Measurements from ENCODE around the gene ADNP.
"Not testable (repeated sequence)": the region's sequence is repeated elsewhere in the genome, so short reads cannot be mapped to it uniquely, and the experiment has no call there.

Gene ADNP

GRCh38 chr20:50886184-50886790 lies 45.0 kb downstream of the ADNP start:
- Histone ChIP-seq H3K4me2 (no peak overlapping the region), H3K27me3 (no peaks in the 10 kb centered on the region), H3K27ac (no peak overlapping the region), H4K20me1 (peaks cover 83% of the 10 kb centered on the region), H3K9ac (no peak overlapping the region), H3K9me3 (peaks cover 6% of the 10 kb centered on the region; the same call in 1 of the 2 replicates), H3K4me3 (no peak overlapping the region), H3K36me3 (peaks cover 87% of the 10 kb centered on the region), H3K4me1 (peaks cover 15% of the 10 kb centered on the region; the same call in 1 of the 2 replicates)
- no peak for TF ChIP-seq Cebpa-rat (IDR thresholded peaks at IDR 0.05)

GRCh38 chr20:50885781-50886180 lies 45.5 kb downstream of the ADNP start:
- Histone ChIP-seq H3K9ac (no peak overlapping the region), H4K20me1 (peaks cover 78% of the 10 kb centered on the region), H3K4me2 (no peak overlapping the region), H3K4me1 (peaks cover 11% of the 10 kb centered on the region; the same call in 1 of the 2 replicates), H3K27me3 (no peaks in the 10 kb centered on the region), H3K4me3 (no peak overlapping the region), H3K9me3 (peaks cover 6% of the 10 kb centered on the region; the same call in 1 of the 2 replicates), H3K27ac (no peak overlapping the region), H3K36me3 (peaks cover 85% of the 10 kb centered on the region)
- TF ChIP-seq Cebpa-rat (IDR thresholded peaks at IDR 0.05), result no peak

- peaks cover 71% of the 10 kb centered on the region for H4K20me1 ChIP-seq
- no peaks in the 10 kb centered on the region for H3K27me3 ChIP-seq
- no peak overlapping the region for H3K4me2 ChIP-seq
- peaks cover 10% of the 10 kb centered on the region; the same call in 1 of the 2 replicates for H3K4me1 ChIP-seq
- H3K27ac ChIP-seq, result no peak overlapping the region
- H3K9me3 ChIP-seq, result peaks cover 6% of the 10 kb centered on the region; the same call in 1 of the 2 replicates
- no peak overlapping the region for H3K9ac ChIP-seq
- no peak for TF ChIP-seq Cebpa-rat (IDR thresholded peaks at IDR 0.05)
- no peak overlapping the region for H3K4me3 ChIP-seq
- peaks cover 85% of the 10 kb centered on the region for H3K36me3 ChIP-seq
Measured at GRCh38 chr20:50885068-50885467, 46.2 kb downstream of the ADNP start.

GRCh38 chr20:50883856-50884255 lies 47.4 kb downstream of the ADNP start:
- H3K27me3 ChIP-seq, result no peaks in the 10 kb centered on the region
- H3K4me2 ChIP-seq, result no peak overlapping the region
- H3K9ac ChIP-seq, result no peak overlapping the region
- no peak overlapping the region for H3K27ac ChIP-seq
- peaks cover 59% of the 10 kb centered on the region for H4K20me1 ChIP-seq
- peaks cover 6% of the 10 kb centered on the region; the same call in 1 of the 2 replicates for H3K9me3 ChIP-seq
- H3K4me3 ChIP-seq, result no peak overlapping the region
- TF ChIP-seq Cebpa-rat (IDR thresholded peaks at IDR 0.05), result no peak
- peaks cover 85% of the 10 kb centered on the region for H3K36me3 ChIP-seq
- no peaks in the 10 kb centered on the region for H3K4me1 ChIP-seq

- H3K4me1 ChIP-seq, H3K4me3 ChIP-seq, H3K9me3 ChIP-seq, H3K9ac ChIP-seq, H3K4me2 ChIP-seq, H3K27me3 ChIP-seq, H3K27ac ChIP-seq: not testable (repeated sequence)
- peaks cover 86% of the 10 kb centered on the region for H3K36me3 ChIP-seq
- peaks cover 39% of the 10 kb centered on the region for H4K20me1 ChIP-seq
Measured at GRCh38 chr20:50881759-50882424, 49.3 kb downstream of the ADNP start.

- Histone ChIP-seq H3K9ac (no peak overlapping the region), H3K9me3 (peaks cover 6% of the 10 kb centered on the region; the same call in 1 of the 2 replicates), H3K4me3 (no peak overlapping the region), H3K27ac (no peak overlapping the region), H3K27me3 (no peaks in the 10 kb centered on the region), H4K20me1 (peaks cover 19% of the 10 kb centered on the region; the same call in 1 of the 2 replicates), H3K4me1 (peaks cover 2% of the 10 kb centered on the region; the same call in 1 of the 2 replicates), H3K4me2 (no peak overlapping the region), H3K36me3 (peaks cover 88% of the 10 kb centered on the region)
- TF ChIP-seq Cebpa-rat (IDR thresholded peaks at IDR 0.05), result no peak
Measured at GRCh38 chr20:50879649-50880550, 51.3 kb downstream of the ADNP start.

GRCh38 chr20:50877232-50877743 lies 53.9 kb downstream of the ADNP start:
- H3K4me3 ChIP-seq, result no peak overlapping the region
- H4K20me1 ChIP-seq, result no peaks in the 10 kb centered on the region
- H3K27me3 ChIP-seq, result no peaks in the 10 kb centered on the region
- no peaks in the 10 kb centered on the region for H3K9me3 ChIP-seq
- peaks cover 78% of the 10 kb centered on the region for H3K36me3 ChIP-seq
- H3K4me2 ChIP-seq, result no peak overlapping the region
- H3K9ac ChIP-seq, result no peak overlapping the region
- TF ChIP-seq Cebpa-rat (IDR thresholded peaks at IDR 0.05), result no peak
- H3K4me1 ChIP-seq, result peaks cover 28% of the 10 kb centered on the region
- no peak overlapping the region for H3K27ac ChIP-seq

- no peak for TF ChIP-seq Cebpa-rat (IDR thresholded peaks at IDR 0.05)
- H3K27me3 ChIP-seq, result no peaks in the 10 kb centered on the region
- H3K9ac ChIP-seq, result no peak overlapping the region
- H3K36me3 ChIP-seq, result peaks cover 74% of the 10 kb centered on the region
- no peak overlapping the region for H3K27ac ChIP-seq
- no peaks in the 10 kb centered on the region for H4K20me1 ChIP-seq
- no peak overlapping the region for H3K4me2 ChIP-seq
- H3K4me1 ChIP-seq, result peaks cover 33% of the 10 kb centered on the region
- H3K4me3 ChIP-seq, result no peak overlapping the region
- no peaks in the 10 kb centered on the region for H3K9me3 ChIP-seq
Measured at GRCh38 chr20:50876816-50877215, 54.4 kb downstream of the ADNP start.

- Histone ChIP-seq H3K9me3 (no peaks in the 10 kb centered on the region), H3K27me3 (no peaks in the 10 kb centered on the region), H3K9ac (no peak overlapping the region), H3K4me3 (no peak overlapping the region), H4K20me1 (no peaks in the 10 kb centered on the region), H3K4me1 (peaks cover 39% of the 10 kb centered on the region), H3K27ac (no peak overlapping the region), H3K4me2 (no peak overlapping the region), H3K36me3 (peaks cover 73% of the 10 kb centered on the region)
- TF ChIP-seq Cebpa-rat (IDR thresholded peaks at IDR 0.05), result no peak
Measured at GRCh38 chr20:50876063-50876685, 55.1 kb downstream of the ADNP start.

Measured in BLaER1 (cell line).